Fibroblast of the aortic adventitia (primary cell): ENCODE results near the gene SIGLEC9. TPM values are rescaled to one million over a fixed set of nuclear protein-coding genes. Genes with fewer than 3 reads are reported as not detected.

Experiments
- DNase-seq: peaks from one replicate; pipeline ENCODE4 v3.0.0-alpha.2; 2010; ENCODE audit warnings: low read depth
- H3K4me3 ChIP-seq: 2 replicates; pipeline ENCODE4 v1.5.1; 2011; ENCODE audit warnings: low read depth, mild to moderate bottlenecking, control low read depth, low read length, moderate library complexity
- total RNA-seq: library from RNA; depleted of rRNA; stranded (reverse); fragments of >200 nt; gene quantifications from 2 replicates; pipeline ENCODE4 v1.2.3, GENCODE V29; 2012; ENCODE audit warnings: low replicate concordance
- TF ChIP-seq, protein P1 (sequence below): IDR thresholded peaks from 2 replicates; pipeline ENCODE4 v1.5.1; 2011; ENCODE audit warnings: mild to moderate bottlenecking, low read length, control low read depth, inconsistent platforms; ENCODE audit not compliant: insufficient read depth

The SIGLEC9 gene
- total RNA-seq, 1 donor, result 0.09 TPM

- H3K4me3 ChIP-seq, result no peak overlapping the region
- TF ChIP-seq, protein P1, sequence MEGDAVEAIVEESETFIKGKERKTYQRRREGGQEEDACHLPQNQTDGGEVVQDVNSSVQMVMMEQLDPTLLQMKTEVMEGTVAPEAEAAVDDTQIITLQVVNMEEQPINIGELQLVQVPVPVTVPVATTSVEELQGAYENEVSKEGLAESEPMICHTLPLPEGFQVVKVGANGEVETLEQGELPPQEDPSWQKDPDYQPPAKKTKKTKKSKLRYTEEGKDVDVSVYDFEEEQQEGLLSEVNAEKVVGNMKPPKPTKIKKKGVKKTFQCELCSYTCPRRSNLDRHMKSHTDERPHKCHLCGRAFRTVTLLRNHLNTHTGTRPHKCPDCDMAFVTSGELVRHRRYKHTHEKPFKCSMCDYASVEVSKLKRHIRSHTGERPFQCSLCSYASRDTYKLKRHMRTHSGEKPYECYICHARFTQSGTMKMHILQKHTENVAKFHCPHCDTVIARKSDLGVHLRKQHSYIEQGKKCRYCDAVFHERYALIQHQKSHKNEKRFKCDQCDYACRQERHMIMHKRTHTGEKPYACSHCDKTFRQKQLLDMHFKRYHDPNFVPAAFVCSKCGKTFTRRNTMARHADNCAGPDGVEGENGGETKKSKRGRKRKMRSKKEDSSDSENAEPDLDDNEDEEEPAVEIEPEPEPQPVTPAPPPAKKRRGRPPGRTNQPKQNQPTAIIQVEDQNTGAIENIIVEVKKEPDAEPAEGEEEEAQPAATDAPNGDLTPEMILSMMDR, result no peak
- no peak for DNase-seq
These were observed 2.4 kb upstream of the SIGLEC9 start for GRCh38 chr19:51122112-51122981.

DNA sequence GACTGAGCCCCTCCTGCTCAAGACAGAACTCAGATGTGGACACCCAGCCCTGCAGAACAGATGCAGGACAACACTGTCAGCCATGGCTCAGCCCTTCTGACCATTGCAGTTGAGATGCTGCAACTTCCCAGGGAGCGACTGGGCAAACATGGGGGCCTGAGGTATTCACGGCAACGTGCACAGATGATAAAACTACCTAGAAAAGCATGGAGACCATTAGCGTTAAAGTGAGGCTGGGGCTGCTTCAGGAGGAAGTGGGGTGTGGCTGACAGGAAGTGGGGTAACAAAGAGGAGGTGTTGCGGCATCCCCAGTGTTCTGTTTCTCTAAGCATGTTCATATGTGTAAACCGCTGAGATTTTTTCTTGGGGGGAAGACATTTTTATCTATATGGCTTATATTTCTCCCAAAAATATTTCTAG lies 1.3 kb upstream of the SIGLEC9 start:
- TF ChIP-seq, protein P1, result no peak
- H3K4me3 ChIP-seq, result no peak overlapping the region
- no peak for DNase-seq

DNA sequence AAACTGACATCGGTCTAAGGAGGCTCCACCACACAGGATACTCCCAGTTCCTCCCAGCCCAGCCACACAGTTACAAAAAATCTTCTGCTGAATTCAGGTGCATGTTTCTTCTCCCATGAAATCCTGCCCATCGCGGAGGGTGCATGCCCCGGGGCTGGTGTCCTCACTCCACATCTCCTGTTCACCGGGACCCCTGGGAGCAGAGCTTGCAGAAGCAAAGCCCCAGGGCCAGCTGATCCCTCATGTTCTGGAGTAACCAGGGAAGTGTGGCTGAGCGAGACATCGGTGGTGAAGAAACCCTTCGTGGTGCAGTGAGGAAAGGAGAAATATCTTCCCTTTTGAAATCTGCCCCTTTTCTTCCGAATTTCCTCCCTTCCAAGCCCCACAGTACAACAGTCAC lies 904 bp upstream of the SIGLEC9 start:
- no peak for DNase-seq
- H3K4me3 ChIP-seq, result no peak overlapping the region
- TF ChIP-seq, protein P1, result no peak

GRCh38 chr19:51124216-51124615 lies 490 bp upstream of the SIGLEC9 start:
- no peak overlapping the region for H3K4me3 ChIP-seq
- no peak for DNase-seq
- TF ChIP-seq, protein P1, result no peak

- no peak overlapping the region for H3K4me3 ChIP-seq
- DNase-seq, result no peak
- TF ChIP-seq, protein P1, result no peak
These were observed 842 bp downstream of the SIGLEC9 start for GRCh38 chr19:51125421-51126075.

- no peak overlapping the region for H3K4me3 ChIP-seq
- no peak for DNase-seq
- TF ChIP-seq, protein P1, result no peak
These were observed 2.3 kb downstream of the SIGLEC9 start for GRCh38 chr19:51127032-51127431.
